ENCODE measurements around the gene SIRT3. TPM values are rescaled to one million over a fixed set of nuclear protein-coding genes. Genes with fewer than 3 reads are reported as not detected.

SIRT3 gene
- 10 to 100 TPM; 15.1 to 16.9 TPM for total RNA-seq

- Histone ChIP-seq H3K27me3 (no peaks in the 10 kb centered on the region), H3K9me3 (no peaks in the 10 kb centered on the region), H3K4me3 (peak within 1 kb of the TSS; percentile 96), H3K4me1 (peaks cover 7% of the 10 kb centered on the region), H3K27ac (peak within 1 kb of the TSS; percentile 95), H3K9ac (ENCODE audit: low read depth in 2 of 2, low read length in 2 of 2) (peak within 1 kb of the TSS; percentile 83 to 98), H3K36me3 (no peaks in the 10 kb centered on the region)
- intact Hi-C loops (cut with DNase I), result loop anchor here (5.0 kb wide), 1 partner anchor 126 kb away; no protein-coding TSS in a partner anchor
- no peak for TF ChIP-seq CTCF (IDR thresholded peaks at IDR 0.05)
- DNase-seq, result peak; percentile 89
Measured at GRCh38 chr11:235997-236773, at the start of gene SIRT3. SIRT3 (minus strand) TSS chr11:236342; CDS start chr11:236328, 14 bp downstream.

GRCh38 chr11:285894-286220, 49.7 kb upstream of the SIRT3 start:
- Histone ChIP-seq H3K27ac (no peak overlapping the region), H3K4me3 (no peak overlapping the region), H3K9me3 (no peaks in the 10 kb centered on the region), H3K27me3 (peaks cover 30% of the 10 kb centered on the region), H3K9ac (ENCODE audit: low read depth in 2 of 2, low read length in 2 of 2) (no peak overlapping the region), H3K4me1 (peaks cover 4% of the 10 kb centered on the region), H3K36me3 (no peaks in the 10 kb centered on the region)
- intact Hi-C loops (cut with DNase I), result no loop called here
- DNase-seq, result no peak
- no peak for TF ChIP-seq CTCF (IDR thresholded peaks at IDR 0.05)

- intact Hi-C loops (cut with DNase I), result no loop called here
Measured at GRCh38 chr11:285021-285893, 49.1 kb upstream of the SIRT3 start.

GRCh38 chr11:284105-285020, 48.2 kb upstream of the SIRT3 start:
- Histone ChIP-seq H3K9me3 (no peaks in the 10 kb centered on the region), H3K27me3 (peaks cover 45% of the 10 kb centered on the region), H3K9ac (ENCODE audit: low read depth in 2 of 2, low read length in 2 of 2) (no peak overlapping the region), H3K36me3 (no peaks in the 10 kb centered on the region), H3K27ac (no peak overlapping the region), H3K4me1 (peaks cover 16% of the 10 kb centered on the region), H3K4me3 (no peak overlapping the region)
- DNase-seq, result no peak
- intact Hi-C loops (cut with DNase I), result no loop called here
- TF ChIP-seq CTCF (IDR thresholded peaks at IDR 0.05), result no peak

More at GRCh38 chr11:285021-285893, 49.1 kb upstream of the SIRT3 start:
- no peaks in the 10 kb centered on the region for H3K9me3 ChIP-seq
- H3K27me3 ChIP-seq, result peaks cover 36% of the 10 kb centered on the region
- H3K4me3 ChIP-seq, result no peak overlapping the region
- H3K9ac ChIP-seq (ENCODE audit: low read depth in 2 of 2, low read length in 2 of 2), result no peak overlapping the region
- no peak for DNase-seq
- no peaks in the 10 kb centered on the region for H3K36me3 ChIP-seq
- no peak for TF ChIP-seq CTCF (IDR thresholded peaks at IDR 0.05)
- peaks cover 7% of the 10 kb centered on the region for H3K4me1 ChIP-seq
- H3K27ac ChIP-seq, result no peak overlapping the region

Measured in colonic mucosa (tissue), 4 donors.